Stimulated activated CD8-positive, alpha-beta memory T cell treated with anti-CD3 and anti-CD28 coated beads, Interleukin-7, amount 100 ng/mL, for 24 hours (primary cell): ENCODE results near the gene RAB25.
"Not testable (repeated sequence)": the region's sequence is repeated elsewhere in the genome, so short reads cannot be mapped to it uniquely, and the experiment has no call there.

Experiments used
- DNase-seq: peaks from one replicate; pipeline ENCODE4 v3.0.0-alpha.2; 2020; ENCODE audit warnings: low read depth

Gene RAB25

DNA sequence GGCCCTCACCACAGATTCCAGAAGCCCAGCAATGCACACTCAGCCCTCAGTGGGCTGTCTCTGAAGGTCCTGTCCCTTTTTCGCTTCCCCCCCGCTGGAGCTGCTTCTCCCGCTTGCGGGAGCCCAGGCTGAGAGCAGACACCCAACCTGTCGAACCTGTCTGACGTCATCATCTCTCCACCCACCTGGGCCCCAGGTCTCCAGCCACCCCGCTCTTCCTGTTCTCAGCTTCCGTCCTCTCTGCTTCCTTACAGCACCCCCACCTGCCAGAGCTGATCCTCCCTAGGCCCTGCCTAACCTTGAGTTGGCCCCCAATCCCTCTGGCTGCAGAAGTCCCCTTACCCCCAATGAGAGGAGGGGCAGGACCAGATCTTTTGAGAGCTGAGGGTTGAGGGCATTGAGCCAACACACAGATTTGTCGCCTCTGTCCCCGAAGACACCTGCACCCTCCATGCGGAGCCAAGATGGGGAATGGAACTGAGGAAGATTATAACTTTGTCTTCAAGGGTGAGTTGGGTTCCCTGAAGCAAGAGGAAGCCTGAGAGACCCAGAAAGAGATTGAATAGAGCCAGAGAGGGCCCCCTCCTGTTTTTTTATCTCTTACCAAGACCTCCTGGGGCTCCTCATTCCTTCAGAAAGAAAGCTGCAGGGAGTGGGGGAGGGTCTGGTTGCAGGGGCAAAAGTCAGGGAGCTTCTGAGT is at the start of gene RAB25:
Gene RAB25, plus strand, starts transcription at position 224 of the 700 bp plus-strand sequence. Its CDS starts 241 bp downstream, at position 465.
- no peak for DNase-seq

DNA sequence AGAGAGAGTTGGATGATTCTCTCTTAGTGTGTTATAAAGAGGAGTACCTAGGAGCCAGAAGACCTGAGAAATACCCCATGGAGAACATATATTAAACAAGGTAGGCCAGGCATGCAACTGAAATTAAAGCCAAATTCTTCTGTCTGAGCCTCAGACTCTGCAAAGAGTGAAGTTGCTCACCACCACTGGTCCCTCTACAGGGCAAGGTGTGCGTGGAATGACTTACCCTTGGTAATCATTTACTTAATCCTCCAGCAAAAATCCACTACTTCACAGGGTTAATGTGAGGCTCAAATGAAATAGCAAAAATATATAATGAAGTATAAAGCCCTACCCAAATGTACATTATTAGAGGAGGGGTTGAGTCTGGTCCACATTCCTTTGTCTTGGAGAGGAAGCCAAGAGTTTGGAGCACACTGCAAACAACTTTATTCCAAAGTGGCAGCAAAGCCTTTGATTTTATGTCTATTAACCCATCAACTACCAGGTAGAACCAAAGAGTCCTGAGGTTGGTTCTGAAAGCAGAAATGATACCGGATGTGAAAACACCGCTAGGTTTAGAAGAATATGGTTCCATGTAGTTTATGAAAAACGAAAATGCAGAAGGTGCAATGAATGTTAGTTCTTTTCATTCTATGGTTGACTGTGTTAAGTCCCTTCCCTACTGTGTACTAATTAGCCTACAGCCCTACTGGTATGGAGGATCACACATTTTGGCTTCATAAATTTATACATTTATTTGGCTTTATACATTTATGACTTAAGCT is 48.7 kb upstream of the RAB25 start:
- DNase-seq: no peak

DNA sequence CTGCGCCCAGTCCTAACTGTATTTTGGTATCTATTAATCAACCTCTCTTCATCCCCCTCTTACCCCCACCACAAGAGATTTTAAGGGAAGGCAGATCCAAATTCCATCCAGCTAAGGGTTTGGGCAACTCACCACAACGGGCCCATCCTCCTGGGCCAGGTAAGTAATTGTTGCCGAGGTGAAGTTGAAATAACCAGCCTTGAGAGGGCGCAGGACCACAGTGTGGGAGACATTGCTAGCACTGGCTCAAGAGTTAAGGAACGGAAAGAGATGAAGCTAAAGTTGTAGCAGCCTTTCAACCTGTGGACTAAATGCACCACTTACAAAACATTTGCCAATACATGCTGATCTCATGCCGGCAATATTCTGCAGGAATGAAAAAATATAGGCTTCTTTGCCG is 46.1 kb upstream of the RAB25 start:
- DNase-seq: no peak

DNA sequence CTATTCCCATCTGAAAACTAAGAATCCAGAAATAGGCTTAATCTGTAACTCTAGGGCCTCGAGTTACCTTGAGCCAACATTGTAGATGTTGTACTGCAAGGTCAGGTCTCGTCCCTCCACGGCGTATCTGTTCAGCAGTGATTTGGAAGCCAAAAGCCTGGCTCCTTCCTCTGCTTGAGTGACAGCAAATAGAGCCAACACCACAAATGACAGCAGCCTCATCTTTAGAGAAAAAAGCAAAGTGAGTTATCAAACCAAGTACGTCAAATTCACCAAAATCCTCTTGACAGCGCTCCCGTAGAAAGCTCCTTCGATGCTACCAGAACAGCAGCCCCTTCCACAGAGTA is 41.0 kb upstream of the RAB25 start:
- no peak for DNase-seq

DNA sequence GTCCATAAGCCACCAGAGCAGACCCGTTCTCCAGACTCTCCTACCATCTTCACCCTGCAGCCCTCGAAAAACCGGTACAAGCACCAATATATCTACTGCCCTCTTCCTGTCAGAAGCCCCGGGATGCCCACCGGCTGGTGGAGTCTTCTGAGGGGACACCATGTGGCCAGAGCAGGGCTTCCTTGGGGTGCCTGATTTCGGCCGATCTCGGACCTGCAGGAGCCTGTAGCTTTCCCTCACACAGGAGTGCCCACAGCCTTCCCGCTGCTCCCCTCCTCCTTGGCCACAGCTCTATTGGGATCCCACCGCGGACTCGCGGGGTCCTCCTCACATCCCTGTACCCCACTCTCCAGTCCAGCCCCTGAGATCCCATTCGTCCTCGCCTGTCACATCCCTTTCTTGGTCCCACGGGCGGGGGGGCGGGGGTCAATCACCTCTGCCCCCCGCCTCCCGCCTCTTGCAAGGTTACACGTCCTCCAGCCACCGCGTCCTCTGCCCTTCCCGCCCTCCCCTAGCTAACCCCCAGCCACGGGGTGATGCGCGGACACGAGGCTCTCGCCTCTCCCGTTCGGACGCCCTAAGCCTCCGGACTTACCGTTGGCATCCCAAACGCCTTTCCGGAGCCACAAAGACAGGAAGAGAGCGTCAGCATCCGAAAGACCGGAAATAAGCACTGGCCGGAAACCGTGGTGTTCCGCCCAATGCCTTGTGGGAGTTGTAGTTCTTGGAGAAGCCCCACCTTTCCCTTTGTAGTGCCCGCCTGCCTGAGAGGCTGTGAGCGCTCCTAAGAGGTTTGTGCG is 40.5 kb upstream of the RAB25 start, which contains the start of gene SSR2:
Gene SSR2, minus strand, starts transcription at position 659 of the 800 bp plus-strand sequence. CDS start 784 bp downstream, outside the sequence.
- DNase-seq: peak; percentile 62

DNA sequence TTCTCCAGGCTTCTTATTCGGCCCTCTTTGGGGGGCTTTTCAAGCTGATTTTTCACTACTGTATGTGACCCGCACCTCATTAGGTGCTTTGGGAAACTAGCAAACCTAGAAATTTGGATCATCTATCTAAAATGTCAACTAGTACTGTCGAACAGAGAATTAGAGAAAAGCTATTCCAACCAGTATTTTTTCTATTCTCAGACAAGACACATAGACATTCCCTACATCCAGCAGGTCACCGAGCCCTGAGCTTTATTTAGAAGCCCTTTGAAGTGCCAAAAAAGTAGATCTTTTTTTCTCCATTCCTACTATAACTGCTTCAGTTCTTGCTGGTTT is 39.9 kb upstream of the RAB25 start:
- DNase-seq: no peak

DNA sequence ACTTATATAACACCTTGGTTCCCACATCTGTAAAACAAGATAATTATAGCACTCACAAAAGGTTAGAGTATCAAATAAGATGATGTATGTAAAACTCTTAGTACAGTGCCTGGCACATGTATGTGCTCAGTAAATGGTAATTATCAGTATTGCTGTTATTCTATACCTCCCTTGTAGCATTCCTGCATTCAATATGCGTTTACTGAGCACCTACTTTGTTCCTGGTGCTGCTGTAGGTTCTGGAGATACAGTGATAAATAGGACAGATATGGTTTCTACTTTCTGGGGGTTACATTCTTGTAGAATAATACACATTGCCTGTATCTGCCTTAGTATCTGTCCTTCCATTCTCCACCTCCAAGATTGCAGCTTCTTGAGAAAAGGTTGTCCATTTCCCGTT is 39.0 kb upstream of the RAB25 start:
- DNase-seq: no peak

DNA sequence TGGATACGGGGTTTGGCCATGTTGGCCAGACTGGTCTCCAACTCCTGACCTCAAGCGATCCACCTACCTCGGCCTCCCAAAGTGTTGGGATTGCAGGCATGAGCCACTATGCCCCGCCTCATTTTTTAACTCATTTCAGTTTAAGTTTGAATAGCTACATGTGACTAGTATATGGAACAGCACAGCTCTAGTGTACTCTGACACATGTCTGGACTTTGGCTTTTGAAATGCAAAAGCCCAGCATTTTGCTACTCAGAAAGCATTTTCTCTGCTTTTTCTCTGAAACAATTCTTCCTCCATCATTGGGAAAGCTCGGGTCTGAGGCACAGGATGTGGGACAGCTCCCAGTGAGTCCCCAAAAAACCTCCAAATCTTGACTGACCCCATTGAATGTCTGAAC is 36.2 kb upstream of the RAB25 start:
- no peak for DNase-seq

DNA sequence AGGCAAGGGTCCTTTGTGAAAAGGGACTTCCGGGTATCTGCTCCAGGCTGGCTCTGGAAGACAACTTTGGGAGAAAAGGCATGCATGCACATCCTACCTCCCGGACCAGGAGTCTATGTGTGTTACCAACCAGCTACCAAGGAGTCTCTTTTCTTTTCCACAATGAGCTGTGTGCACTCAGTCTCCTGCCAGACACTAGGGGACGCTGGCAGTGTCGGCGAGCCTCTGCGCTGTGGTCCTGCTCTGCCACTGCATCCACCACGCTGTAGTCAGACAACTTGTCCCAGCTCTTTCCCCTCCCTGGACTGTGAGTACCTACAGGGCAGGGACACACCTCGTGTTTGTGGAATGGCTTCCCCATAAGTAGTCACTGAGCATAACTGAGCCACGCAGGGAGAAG is 35.1 kb upstream of the RAB25 start:
- peak; percentile 12 for DNase-seq

DNA sequence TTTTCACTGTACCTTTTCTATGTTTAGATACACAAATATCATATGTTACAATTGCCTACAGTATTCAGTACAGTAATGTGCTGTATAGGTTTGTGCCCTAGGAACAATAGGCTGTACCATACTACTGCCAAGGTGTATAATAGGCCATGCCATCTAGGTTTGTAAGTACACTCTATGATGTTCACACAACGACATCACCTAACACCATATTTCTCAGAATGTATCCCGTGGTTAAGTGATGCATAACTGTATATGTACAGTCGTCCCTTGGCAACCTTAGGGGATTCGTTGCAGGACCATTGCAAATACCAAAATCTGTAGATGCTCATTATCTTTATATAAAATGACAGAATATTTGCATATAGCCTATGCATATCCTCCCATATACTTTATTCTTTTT is 34.4 kb upstream of the RAB25 start:
- no peak for DNase-seq

DNA sequence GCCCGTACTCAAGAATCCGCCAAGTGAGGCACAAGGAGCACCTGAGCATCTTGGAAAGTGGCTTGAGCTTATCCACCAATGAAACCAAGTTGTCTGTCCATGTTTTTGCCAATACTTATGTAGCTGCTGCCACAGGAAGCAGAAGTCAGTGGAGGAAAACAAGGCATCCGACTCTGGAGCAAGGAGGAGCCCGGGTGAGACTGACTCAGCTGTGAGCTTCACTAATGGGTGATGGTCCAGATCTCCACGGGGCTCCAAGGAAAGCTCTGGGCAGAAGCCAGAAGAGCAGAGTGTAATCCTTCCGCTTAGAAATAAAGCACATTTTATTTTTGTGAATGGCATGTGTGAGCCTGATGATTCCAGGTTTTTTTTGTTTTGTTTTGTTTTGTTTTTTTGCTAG is 27.9 kb upstream of the RAB25 start:
- DNase-seq: no peak

DNA sequence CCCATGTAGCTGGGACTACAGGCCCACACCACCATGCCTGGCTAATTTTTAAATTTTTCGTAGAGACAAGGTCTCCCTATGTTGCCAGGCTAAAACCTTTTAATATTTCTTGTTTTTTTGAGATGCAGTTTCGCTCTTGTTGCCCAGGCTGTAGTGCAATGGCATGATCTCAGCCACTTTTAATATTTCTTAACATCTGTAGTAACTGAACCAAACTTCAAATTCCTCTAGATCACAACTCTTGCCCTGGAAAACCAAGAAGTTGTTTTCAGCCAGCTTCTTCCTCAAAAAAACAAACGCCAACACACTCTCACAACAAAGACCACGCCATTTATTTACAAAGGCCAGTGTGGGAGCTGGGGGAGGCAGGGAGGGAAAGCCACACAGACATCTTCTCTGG is 26.0 kb upstream of the RAB25 start:
- not testable (repeated sequence) for DNase-seq

DNA sequence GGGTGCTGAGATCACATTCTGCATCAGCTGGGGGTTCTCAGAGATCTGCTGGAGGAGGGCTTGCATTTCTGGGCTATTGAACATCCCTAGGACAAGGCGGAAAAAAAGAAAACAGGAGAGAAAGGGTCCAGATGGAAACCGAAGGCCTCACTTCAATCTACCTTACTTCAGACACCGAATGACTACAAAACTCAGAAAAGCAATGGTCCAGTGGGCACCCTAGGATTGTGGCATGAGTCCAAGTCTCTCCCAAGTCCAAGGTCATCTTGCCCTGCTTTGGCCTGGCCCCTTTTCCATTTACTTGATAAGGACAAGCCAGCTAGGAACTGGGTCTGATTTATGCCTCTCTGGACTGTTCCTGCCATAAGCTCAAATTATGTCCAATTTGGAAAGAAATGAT is 18.1 kb upstream of the RAB25 start:
- no peak for DNase-seq

DNA sequence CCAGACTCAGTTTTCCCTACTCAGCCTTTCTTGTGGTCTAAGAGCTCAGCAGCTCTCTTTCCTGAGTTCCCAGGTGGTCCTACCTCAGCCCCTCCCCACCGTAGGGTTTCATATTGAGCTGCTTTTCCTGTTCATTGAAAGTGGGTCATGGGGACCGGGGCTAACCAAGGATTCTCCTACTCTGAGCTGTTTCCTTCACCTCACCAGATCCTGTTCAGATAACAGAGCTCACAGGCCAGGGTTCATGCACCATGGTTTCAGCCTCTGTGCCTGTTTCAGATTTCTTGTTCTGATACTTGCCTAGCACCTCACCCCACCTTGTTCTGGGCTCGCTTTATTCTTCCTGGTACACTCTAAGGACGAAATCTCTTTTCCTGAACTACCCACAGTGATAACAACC is 15.9 kb upstream of the RAB25 start:
- DNase-seq: no peak

DNA sequence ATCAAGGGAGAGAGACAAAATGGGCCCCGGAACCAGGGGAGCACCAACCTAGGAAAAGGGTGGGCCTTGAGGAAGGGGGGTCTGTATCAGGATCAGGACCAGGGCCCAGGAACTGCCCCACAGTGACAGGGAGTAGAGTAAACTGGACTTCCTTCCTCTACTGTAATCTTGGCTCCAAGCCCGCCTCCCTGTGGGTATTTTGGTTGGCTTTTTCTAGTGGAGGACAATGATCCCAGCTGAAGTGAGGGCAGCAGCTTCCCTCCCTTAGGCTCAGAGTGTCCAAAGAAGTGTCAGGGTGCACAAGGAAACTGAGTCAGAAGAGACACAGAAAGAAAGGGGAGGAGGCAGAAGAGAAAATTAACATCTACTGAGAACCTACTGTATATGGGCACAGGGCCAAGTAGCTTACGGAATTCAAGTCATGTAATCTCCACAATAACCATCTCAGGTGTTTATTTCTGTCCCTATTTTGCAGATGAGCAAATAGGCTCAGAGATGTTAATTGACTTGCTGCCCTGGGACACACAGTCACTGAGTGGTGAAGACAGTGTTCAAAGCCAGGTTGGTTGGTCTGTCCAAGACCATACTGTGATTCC is 12.2 kb upstream of the RAB25 start:
- DNase-seq: no peak

DNA sequence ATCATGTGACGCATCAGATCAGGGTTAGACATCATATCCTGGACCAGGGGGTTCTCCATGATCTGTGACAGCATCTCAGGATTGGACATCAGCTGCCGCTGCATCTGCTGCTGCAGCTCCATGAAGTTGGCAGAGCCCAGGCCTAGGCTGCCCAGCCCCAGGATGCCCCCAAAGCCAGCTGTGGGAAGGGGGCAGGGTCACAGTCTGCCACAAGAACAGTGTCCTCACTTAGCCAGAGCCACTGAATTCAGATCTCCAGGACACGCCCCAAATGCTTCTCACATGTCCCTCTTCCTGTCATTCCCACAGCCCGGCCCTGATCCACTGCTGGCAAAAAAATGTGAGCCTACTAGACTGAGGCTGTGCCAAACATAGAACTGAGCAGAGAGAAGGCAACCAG is 10.6 kb upstream of the RAB25 start:
- no peak for DNase-seq

DNA sequence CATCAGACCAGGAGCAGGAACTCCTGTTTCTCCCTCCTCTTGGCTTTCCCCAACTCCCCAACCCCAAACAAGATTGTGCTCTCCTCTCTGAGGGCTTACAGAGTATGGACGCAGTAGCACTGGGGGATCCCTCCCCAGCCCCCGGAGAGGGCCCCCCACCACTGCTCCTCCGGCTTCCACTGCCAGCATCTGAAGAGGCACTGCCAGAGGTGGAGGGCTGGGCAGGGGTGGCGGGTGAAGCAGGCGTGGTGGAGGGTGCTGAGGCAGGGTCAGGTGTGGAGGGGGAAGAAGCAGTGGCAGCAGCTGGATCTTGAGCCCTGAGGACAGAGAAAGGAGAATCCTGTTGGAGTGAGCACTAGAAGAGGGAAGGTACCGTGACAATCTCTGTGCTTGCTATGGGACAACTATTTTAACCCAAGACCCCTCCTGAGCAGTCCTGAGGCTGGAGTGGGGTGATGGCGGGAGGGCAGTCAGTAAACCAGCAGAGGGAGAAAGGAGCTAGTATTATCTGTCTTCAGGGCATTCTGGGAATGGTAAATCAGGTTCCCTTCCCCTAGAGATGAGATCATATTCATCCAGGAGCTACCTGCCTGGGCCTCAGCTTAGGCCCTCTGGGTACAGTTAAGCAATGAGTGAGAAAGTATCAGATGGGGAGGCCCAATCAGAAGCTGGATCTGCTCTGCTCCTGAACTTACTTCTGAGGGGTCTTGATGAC is 9.8 kb upstream of the RAB25 start:
- no peak for DNase-seq

DNA sequence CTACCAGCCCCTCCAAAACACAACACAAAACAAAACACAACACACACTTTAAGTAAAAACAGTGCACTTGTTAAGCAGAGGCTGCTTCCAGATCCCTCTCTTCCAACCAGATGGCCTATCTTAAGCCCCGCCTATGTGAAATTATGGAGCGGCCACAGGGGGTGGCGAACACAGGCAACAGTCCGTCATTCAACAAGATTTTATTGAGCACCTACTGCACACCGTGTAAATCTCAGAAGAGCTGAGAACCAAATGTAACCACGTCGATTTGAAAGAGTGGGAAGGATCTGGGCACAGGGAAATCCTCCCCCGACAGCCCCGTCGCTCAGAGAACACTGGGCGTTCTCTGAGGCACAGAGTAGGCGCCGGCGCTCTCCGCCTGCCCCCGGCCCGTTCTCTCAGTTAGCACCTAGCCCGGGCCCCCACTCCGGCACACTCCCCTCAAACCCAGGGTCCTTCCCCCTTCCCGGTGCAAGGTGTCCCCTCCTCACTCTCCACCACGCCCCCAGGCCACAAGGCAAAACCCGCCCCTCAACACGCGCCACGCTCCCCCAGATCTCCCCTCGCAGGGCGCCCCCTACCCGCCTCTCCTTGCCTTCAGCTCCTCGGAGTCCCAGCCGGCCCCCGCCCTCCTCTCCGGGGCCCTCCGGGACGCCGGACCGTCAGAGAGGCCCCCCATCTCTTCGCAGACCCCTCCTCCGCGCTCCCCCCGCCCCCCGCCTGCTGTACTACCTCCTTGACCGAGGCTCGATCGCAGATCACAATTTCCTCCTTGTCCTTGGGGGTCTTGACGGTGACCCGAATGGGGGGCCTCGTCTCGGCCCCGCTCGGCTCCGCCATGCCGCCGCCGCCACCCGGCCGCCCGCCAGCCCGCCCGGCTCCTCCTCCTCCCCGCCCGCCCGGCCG is 7.8 kb upstream of the RAB25 start:
- peak; percentile 53 for DNase-seq

DNA sequence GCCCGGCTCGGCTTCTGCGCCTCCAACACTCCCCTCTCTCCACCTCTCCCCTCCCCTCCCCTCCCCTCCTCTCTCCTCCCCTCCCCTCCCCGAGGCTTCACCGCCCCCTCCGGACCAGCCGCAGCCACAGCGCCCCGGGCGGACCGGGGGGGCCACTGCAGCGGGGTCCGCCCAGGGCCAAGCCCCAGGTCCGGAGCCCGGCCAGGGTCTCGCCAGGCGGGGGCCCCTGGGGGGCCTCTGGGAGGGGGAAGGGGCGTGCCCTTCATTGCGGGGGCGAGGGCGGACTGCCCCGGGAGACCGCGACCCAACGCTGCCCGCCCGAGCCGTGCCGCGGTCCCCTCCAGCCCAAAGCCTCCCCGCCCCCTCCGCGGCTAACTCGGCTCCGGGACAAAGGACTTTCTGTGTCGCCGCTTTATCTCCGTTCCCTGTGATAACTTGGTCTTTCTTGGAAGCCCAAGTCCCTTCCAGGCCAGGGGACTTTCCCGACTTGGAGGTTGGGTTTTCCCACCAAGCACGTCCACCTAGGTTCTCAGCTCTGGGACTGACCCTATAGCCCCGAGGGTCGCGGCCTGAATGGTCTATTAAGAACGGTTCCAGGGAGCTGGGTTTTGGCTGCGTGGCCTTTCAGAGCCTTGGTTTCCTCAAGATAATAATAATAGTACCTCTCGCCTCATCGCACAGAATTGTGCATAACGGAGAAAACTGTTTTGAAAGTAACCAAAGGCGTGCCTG is 7.0 kb upstream of the RAB25 start, which contains the start of gene UBQLN4:
Gene UBQLN4, minus strand, starts transcription at position 31 of the 732 bp plus-strand sequence. CDS start 97 bp downstream, outside the sequence.
- DNase-seq: peak; percentile 64
